ENCODE measurements around the gene TMEM101. TPM values are rescaled to one million over a fixed set of nuclear protein-coding genes. Genes with fewer than 3 reads are reported as not detected.
"Not testable (repeated sequence)": the region's sequence is repeated elsewhere in the genome, so short reads cannot be mapped to it uniquely, and the experiment has no call there.

The TMEM101 gene
- total and polyA plus RNA-seq, 4 donors = 28.7 to 43.5 (median 33.1) TPM

- Histone ChIP-seq H3K27ac (ENCODE audit: low read depth in 1 of 2, low read length in 1 of 2) (no peak overlapping the region), H3K4me1 (ENCODE audit: control insufficient read depth in 5 of 5, insufficient read depth in 5 of 5, low read length in 5 of 5) (no peaks in the 10 kb centered on the region), H3K9me3 (ENCODE audit: control insufficient read depth in 4 of 4, insufficient read depth in 3 of 4, low read length in 3 of 4) (no peaks in the 10 kb centered on the region), H3K27me3 (ENCODE audit: control insufficient read depth in 3 of 3, insufficient read depth in 3 of 3, low read length in 2 of 3) (peaks cover 0 to 11% (median 6%) of the 10 kb centered on the region in 3 donors), H3K9ac (ENCODE audit: insufficient read depth in 1 of 2, low read length in 2 of 2) (no peak overlapping the region), H3K4me3 (no peak overlapping the region), H3K36me3 (ENCODE audit: control insufficient read depth in 4 of 4, insufficient read depth in 4 of 4, low read length in 4 of 4) (no peaks in the 10 kb centered on the region)
- ATAC-seq (ENCODE audit: insufficient read depth, low FRiP score) (no peak), DNase-seq (no peak)
- TF ChIP-seq, protein P1, sequence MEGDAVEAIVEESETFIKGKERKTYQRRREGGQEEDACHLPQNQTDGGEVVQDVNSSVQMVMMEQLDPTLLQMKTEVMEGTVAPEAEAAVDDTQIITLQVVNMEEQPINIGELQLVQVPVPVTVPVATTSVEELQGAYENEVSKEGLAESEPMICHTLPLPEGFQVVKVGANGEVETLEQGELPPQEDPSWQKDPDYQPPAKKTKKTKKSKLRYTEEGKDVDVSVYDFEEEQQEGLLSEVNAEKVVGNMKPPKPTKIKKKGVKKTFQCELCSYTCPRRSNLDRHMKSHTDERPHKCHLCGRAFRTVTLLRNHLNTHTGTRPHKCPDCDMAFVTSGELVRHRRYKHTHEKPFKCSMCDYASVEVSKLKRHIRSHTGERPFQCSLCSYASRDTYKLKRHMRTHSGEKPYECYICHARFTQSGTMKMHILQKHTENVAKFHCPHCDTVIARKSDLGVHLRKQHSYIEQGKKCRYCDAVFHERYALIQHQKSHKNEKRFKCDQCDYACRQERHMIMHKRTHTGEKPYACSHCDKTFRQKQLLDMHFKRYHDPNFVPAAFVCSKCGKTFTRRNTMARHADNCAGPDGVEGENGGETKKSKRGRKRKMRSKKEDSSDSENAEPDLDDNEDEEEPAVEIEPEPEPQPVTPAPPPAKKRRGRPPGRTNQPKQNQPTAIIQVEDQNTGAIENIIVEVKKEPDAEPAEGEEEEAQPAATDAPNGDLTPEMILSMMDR (IDR thresholded peaks at IDR 0.05; ENCODE audit: control extremely low read depth, extremely low read depth) = no peak
- 78 to 80% methylated on average over 9 of the region's 9 CpGs for WGBS, 2 donors
Observed at GRCh38 chr17:43976963-43977837, 37.6 kb downstream of the TMEM101 start.

GRCh38 chr17:43975898-43976297, 38.9 kb downstream of the TMEM101 start:
- H3K4me1 ChIP-seq (ENCODE audit: control insufficient read depth in 5 of 5, insufficient read depth in 5 of 5, low read length in 5 of 5) = no peaks in the 10 kb centered on the region
- H3K4me3 ChIP-seq = no peak overlapping the region
- DNase-seq = no peak
- no peak for ATAC-seq (ENCODE audit: insufficient read depth, low FRiP score)
- no peak overlapping the region for H3K27ac ChIP-seq (ENCODE audit: low read depth in 1 of 2, low read length in 1 of 2)
- no peak overlapping the region for H3K9ac ChIP-seq (ENCODE audit: insufficient read depth in 1 of 2, low read length in 2 of 2)
- WGBS, 2 donors = 79 to 89% methylated on average over 14 to 22 of the region's 27 CpGs
- no peaks in the 10 kb centered on the region for H3K27me3 ChIP-seq (ENCODE audit: control insufficient read depth in 3 of 3, insufficient read depth in 3 of 3, low read length in 2 of 3)
- TF ChIP-seq, protein P1 (IDR thresholded peaks at IDR 0.05; ENCODE audit: control extremely low read depth, extremely low read depth) = no peak
- no peaks in the 10 kb centered on the region for H3K9me3 ChIP-seq (ENCODE audit: control insufficient read depth in 4 of 4, insufficient read depth in 3 of 4, low read length in 3 of 4)
- H3K36me3 ChIP-seq (ENCODE audit: control insufficient read depth in 4 of 4, insufficient read depth in 4 of 4, low read length in 4 of 4) = no peaks in the 10 kb centered on the region

- Histone ChIP-seq H3K4me3 (no peak overlapping the region), H3K36me3 (ENCODE audit: control insufficient read depth in 4 of 4, insufficient read depth in 4 of 4, low read length in 4 of 4) (no peaks in the 10 kb centered on the region), H3K27ac (ENCODE audit: low read depth in 1 of 2, low read length in 1 of 2) (no peak overlapping the region), H3K27me3 (ENCODE audit: control insufficient read depth in 3 of 3, insufficient read depth in 3 of 3, low read length in 2 of 3) (no peaks in the 10 kb centered on the region), H3K4me1 (ENCODE audit: control insufficient read depth in 5 of 5, insufficient read depth in 5 of 5, low read length in 5 of 5) (no peaks in the 10 kb centered on the region), H3K9ac (ENCODE audit: insufficient read depth in 1 of 2, low read length in 2 of 2) (no peak overlapping the region), H3K9me3 (ENCODE audit: control insufficient read depth in 4 of 4, insufficient read depth in 3 of 4, low read length in 3 of 4) (no peaks in the 10 kb centered on the region)
- 66 to 77% methylated on average over 14 of the region's 14 CpGs for WGBS, 2 donors
- ATAC-seq (ENCODE audit: insufficient read depth, low FRiP score) (no peak), DNase-seq (no peak)
- TF ChIP-seq, protein P1 (IDR thresholded peaks at IDR 0.05; ENCODE audit: control extremely low read depth, extremely low read depth) = no peak
Observed at GRCh38 chr17:43974382-43975266, 40.1 kb downstream of the TMEM101 start.

DNA sequence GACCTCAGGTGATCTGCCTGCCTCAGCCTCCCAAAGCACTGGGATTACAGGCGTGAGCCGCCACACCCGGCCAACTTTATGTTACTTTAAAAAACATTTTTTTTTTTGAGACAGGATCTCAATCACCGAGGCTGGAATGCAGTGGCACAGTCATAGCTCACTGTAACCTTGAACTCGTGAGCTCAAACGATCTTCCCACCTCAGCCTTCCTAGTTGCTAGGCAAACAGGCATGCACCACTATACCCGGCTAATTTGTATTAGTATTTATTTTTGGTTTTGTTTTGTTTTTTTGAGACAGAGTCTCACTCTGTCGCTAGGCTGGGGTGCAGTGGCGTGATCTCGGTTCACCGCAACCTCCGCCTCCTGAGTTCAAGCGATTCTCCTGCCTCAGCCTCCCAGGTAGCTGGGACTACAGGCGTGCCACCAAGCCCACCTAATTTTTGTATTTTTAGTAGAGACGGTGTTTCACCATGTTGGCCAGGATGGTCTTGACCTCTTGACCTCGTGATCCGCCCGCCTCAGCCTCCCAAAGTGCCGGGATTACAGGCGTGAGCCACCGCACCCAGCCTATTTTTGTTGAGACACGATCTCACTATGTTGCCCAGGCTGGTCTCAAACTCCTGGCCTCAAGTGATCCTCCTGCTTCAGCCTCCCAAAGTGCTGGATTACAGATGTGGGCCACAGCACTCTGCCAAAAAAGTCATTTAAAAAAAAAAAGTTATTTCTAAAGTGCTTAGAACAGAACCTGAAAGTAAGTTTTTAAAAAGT, 42.1 kb downstream of the TMEM101 start:
- not testable (repeated sequence) for ATAC-seq (ENCODE audit: insufficient read depth, low FRiP score); DNase-seq

GRCh38 chr17:43971436-43971835, 43.3 kb downstream of the TMEM101 start:
- DNase-seq; H3K27ac ChIP-seq (ENCODE audit: low read depth in 1 of 2, low read length in 1 of 2); H3K36me3 ChIP-seq (ENCODE audit: control insufficient read depth in 4 of 4, insufficient read depth in 4 of 4, low read length in 4 of 4); H3K9ac ChIP-seq (ENCODE audit: insufficient read depth in 1 of 2, low read length in 2 of 2); ATAC-seq (ENCODE audit: insufficient read depth, low FRiP score); H3K27me3 ChIP-seq (ENCODE audit: control insufficient read depth in 3 of 3, insufficient read depth in 3 of 3, low read length in 2 of 3); H3K9me3 ChIP-seq (ENCODE audit: control insufficient read depth in 4 of 4, insufficient read depth in 3 of 4, low read length in 3 of 4); H3K4me3 ChIP-seq; H3K4me1 ChIP-seq (ENCODE audit: control insufficient read depth in 5 of 5, insufficient read depth in 5 of 5, low read length in 5 of 5): not testable (repeated sequence)
- 45 to 58% methylated on average over 2 of the region's 2 CpGs for WGBS, 2 donors

More for the DNA sequence above, 42.1 kb downstream of the TMEM101 start:
- 89 to 90% methylated on average over 22 of the region's 22 CpGs for WGBS, 2 donors
- not testable (repeated sequence) for H3K27me3 ChIP-seq (ENCODE audit: control insufficient read depth in 3 of 3, insufficient read depth in 3 of 3, low read length in 2 of 3); H3K9ac ChIP-seq (ENCODE audit: insufficient read depth in 1 of 2, low read length in 2 of 2); H3K27ac ChIP-seq (ENCODE audit: low read depth in 1 of 2, low read length in 1 of 2); H3K4me3 ChIP-seq; H3K4me1 ChIP-seq (ENCODE audit: control insufficient read depth in 5 of 5, insufficient read depth in 5 of 5, low read length in 5 of 5); H3K9me3 ChIP-seq (ENCODE audit: control insufficient read depth in 4 of 4, insufficient read depth in 3 of 4, low read length in 3 of 4); H3K36me3 ChIP-seq (ENCODE audit: control insufficient read depth in 4 of 4, insufficient read depth in 4 of 4, low read length in 4 of 4)

Data from lung (tissue), 12 donors.